ENCODE data around the gene ATF7IP. TPM values are rescaled to one million over a fixed set of nuclear protein-coding genes. Genes with fewer than 3 reads are reported as not detected.

The ATF7IP gene
- total RNA-seq, 1 donor, result 33.2 TPM

- TF ChIP-seq, protein P1, sequence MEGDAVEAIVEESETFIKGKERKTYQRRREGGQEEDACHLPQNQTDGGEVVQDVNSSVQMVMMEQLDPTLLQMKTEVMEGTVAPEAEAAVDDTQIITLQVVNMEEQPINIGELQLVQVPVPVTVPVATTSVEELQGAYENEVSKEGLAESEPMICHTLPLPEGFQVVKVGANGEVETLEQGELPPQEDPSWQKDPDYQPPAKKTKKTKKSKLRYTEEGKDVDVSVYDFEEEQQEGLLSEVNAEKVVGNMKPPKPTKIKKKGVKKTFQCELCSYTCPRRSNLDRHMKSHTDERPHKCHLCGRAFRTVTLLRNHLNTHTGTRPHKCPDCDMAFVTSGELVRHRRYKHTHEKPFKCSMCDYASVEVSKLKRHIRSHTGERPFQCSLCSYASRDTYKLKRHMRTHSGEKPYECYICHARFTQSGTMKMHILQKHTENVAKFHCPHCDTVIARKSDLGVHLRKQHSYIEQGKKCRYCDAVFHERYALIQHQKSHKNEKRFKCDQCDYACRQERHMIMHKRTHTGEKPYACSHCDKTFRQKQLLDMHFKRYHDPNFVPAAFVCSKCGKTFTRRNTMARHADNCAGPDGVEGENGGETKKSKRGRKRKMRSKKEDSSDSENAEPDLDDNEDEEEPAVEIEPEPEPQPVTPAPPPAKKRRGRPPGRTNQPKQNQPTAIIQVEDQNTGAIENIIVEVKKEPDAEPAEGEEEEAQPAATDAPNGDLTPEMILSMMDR (IDR thresholded peaks at IDR 0.05; ENCODE audit: insufficient read depth, low read depth, low read length), result no peak
- peak; percentile 34 for DNase-seq (ENCODE audit: low read depth)
- H3K4me3 ChIP-seq (ENCODE audit: low read depth, low read length), result no peak overlapping the region
Observed at GRCh38 chr12:14514946-14515345, 149.5 kb downstream of the ATF7IP start.

DNA sequence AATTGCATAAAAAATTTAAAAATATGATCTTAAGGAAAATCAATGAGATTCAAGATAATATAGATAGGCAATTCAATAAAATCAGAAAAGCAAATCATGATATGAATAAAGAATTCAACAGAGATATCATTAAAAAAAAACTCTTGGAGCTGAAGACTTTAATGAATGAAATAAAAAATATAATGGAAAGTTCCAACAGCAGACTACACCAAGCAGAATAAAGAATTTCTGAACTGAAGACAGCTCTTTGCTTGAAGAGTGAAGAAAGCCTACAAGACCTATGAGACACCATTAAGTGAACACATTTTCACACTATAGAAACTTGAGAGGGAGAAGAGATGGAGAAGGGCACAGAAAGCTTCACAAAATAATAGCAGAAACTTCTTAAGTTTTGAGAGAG lies 156.3 kb downstream of the ATF7IP start:
- DNase-seq (ENCODE audit: low read depth), result no peak
- no peak overlapping the region for H3K4me3 ChIP-seq (ENCODE audit: low read depth, low read length)
- TF ChIP-seq, protein P1 (IDR thresholded peaks at IDR 0.05; ENCODE audit: insufficient read depth, low read depth, low read length), result no peak

GRCh38 chr12:14525964-14526363 lies 160.5 kb downstream of the ATF7IP start:
- no peak for DNase-seq (ENCODE audit: low read depth)
- H3K4me3 ChIP-seq (ENCODE audit: low read depth, low read length), result no peak overlapping the region
- TF ChIP-seq, protein P1 (IDR thresholded peaks at IDR 0.05; ENCODE audit: insufficient read depth, low read depth, low read length), result no peak

GRCh38 chr12:14532152-14532551 lies 166.7 kb downstream of the ATF7IP start:
- TF ChIP-seq, protein P1 (IDR thresholded peaks at IDR 0.05; ENCODE audit: insufficient read depth, low read depth, low read length), result no peak
- DNase-seq (ENCODE audit: low read depth), result no peak
- no peak overlapping the region for H3K4me3 ChIP-seq (ENCODE audit: low read depth, low read length)

GRCh38 chr12:14537088-14537487 lies 171.6 kb downstream of the ATF7IP start:
- no peak for DNase-seq (ENCODE audit: low read depth)

GRCh38 chr12:14540801-14541462 lies 175.4 kb downstream of the ATF7IP start:
- H3K4me3 ChIP-seq (ENCODE audit: low read depth, low read length), result no peak overlapping the region
- no peak for DNase-seq (ENCODE audit: low read depth)
- TF ChIP-seq, protein P1 (IDR thresholded peaks at IDR 0.05; ENCODE audit: insufficient read depth, low read depth, low read length), result no peak

More at GRCh38 chr12:14537088-14537487, 171.6 kb downstream of the ATF7IP start:
- TF ChIP-seq, protein P1 (IDR thresholded peaks at IDR 0.05; ENCODE audit: insufficient read depth, low read depth, low read length), result no peak
- H3K4me3 ChIP-seq (ENCODE audit: low read depth, low read length), result no peak overlapping the region

Data from fibroblast of villous mesenchyme (primary cell).